ENCODE measurements around the gene PLEKHF1.

DNA sequence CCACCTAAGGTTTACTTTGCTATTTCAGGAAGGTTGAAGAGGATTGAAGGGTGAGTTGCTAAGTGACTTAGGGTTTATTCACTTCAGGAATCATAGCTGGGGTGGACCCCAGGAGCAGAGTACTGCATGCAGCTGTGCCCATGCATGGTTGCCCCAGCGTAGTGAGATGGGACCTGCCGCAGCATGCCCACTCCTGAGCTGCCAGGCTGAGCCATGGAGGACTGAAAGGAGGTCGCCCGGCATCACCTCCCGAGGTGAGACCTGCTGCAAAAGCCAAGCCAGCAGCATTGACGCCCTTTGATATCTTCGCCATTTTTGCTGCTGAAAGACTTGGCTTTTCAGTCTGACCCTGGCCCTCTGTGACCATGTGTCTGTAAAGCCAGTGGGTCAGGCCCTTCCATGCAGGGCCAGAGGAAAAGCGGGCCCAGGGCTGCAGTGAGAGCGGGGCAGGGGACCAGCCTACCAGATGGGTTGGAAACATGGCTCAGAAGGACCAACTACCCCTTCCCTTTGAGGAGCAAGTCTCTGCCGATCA is 49.3 kb upstream of the PLEKHF1 start:
- TF ChIP-seq EZH2 (IDR thresholded peaks at IDR 0.05) (no peak), POLR2AphosphoS5 (IDR thresholded peaks at IDR 0.05; ENCODE audit: borderline replicate concordance, low read depth, low read length) (no peak), FOXP2 (optimal IDR thresholded peaks at IDR 0.05; ENCODE audit: control extremely low read depth, extremely low read length, insufficient read depth) (no peak)
